GM12864 (cell line): ENCODE data around the gene PCDHA3.
"Not testable (repeated sequence)": the region's sequence is repeated elsewhere in the genome, so short reads cannot be mapped to it uniquely, and the experiment has no call there.

Source experiments
- DNase-seq: peaks from one replicate; pipeline ENCODE4 v3.0.0-alpha.2; 2011; ENCODE audit warnings: low read depth
- H3K4me3 ChIP-seq: 2 replicates; pipeline ENCODE4 v1.5.1; 2011; ENCODE audit warnings: mild to moderate bottlenecking, low read depth, low read length, control low read depth
- TF ChIP-seq, protein P1 (sequence below): IDR thresholded peaks from 2 replicates; pipeline ENCODE4 v1.5.1; 2011; ENCODE audit warnings: low read depth, mild to moderate bottlenecking, moderate library complexity, low read length, control low read depth, inconsistent platforms; ENCODE audit errors: missing control alignments

PCDHA3 gene

DNA sequence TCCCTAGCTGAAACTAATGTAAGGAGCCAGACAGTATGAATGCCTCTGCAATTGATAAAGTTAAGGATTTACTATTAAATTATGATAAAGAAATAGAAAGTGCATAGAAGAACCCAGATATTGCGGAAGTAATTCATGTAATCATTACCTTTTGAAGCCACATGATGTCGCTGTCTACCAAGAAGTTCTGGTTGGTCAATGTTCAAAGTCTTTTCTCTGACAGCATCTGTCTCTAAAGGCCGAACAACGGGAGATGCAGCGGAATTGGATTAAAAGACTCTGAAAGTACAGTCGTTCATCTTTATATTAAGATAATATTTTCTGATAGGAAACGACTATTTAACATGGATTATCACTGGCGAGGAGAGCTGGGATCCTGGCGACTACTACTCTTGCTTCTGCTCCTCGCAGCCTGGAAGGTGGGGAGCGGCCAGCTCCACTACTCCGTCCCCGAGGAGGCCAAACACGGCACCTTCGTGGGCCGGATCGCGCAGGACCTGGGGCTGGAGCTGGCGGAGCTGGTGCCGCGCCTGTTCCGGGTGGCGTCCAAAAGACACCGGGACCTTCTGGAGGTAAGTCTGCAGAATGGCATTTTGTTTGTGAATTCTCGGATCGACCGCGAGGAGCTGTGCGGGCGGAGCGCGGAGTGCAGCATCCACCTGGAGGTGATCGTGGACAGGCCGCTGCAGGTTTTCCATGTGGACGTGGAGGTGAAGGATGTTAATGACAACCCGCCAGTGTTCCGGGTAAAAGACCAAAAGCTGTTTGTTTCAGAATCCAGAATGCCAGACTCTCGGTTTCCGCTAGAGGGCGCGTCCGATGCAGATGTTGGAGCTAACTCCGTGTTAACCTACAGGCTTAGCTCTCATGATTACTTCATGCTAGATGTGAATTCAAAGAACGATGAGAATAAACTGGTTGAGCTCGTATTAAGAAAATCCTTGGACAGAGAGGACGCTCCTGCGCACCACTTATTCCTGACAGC lies 40.4 kb downstream of the PCDHA3 start, which contains the start of gene PCDHA8:
Gene PCDHA8 (plus strand): TSS at position 210 of the 985 bp plus-strand sequence. CDS start 135 bp downstream, at position 345.
- no peak for DNase-seq
- no peak within 1 kb of the TSS for H3K4me3 ChIP-seq
- TF ChIP-seq, protein P1, sequence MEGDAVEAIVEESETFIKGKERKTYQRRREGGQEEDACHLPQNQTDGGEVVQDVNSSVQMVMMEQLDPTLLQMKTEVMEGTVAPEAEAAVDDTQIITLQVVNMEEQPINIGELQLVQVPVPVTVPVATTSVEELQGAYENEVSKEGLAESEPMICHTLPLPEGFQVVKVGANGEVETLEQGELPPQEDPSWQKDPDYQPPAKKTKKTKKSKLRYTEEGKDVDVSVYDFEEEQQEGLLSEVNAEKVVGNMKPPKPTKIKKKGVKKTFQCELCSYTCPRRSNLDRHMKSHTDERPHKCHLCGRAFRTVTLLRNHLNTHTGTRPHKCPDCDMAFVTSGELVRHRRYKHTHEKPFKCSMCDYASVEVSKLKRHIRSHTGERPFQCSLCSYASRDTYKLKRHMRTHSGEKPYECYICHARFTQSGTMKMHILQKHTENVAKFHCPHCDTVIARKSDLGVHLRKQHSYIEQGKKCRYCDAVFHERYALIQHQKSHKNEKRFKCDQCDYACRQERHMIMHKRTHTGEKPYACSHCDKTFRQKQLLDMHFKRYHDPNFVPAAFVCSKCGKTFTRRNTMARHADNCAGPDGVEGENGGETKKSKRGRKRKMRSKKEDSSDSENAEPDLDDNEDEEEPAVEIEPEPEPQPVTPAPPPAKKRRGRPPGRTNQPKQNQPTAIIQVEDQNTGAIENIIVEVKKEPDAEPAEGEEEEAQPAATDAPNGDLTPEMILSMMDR = no peak

- TF ChIP-seq, protein P1 = no peak
- DNase-seq = no peak
- no peak overlapping the region for H3K4me3 ChIP-seq
Observed at GRCh38 chr5:140842798-140843733, 42.2 kb downstream of the PCDHA3 start.

DNA sequence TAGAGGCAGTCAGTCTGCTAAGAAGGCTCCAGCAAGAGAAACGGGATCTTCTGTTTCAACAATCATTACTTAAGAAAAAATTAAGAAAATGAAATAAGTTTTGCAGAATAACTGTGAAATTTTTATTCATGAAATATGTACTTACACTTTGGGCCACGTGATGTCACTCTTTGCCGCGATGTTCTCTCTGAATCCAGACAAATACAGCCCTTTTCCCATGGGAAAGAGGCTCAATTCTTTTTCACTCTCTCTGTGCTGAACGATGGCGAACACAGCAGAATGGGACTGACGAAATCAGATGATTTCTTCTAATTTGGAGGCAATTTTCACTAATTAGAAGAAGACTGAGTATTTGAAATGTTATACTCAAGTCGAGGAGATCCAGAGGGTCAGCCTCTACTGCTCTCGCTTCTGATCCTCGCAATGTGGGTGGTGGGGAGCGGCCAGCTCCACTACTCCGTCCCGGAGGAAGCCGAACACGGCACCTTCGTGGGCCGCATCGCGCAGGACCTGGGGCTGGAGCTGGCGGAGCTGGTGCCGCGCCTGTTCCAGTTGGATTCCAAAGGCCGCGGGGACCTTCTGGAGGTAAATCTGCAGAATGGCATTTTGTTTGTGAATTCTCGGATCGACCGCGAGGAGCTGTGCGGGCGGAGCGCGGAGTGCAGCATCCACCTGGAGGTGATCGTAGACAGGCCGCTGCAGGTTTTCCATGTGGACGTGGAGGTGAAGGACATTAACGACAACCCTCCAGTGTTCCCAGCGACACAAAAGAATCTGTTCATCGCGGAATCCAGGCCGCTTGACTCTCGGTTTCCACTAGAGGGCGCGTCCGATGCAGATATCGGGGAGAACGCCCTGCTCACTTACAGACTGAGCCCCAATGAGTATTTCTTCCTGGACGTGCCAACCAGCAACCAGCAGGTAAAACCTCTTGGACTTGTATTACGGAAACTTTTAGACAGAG lies 47.6 kb downstream of the PCDHA3 start, which contains the start of gene PCDHA9:
Gene PCDHA9 (plus strand): TSS at position 244 of the 964 bp plus-strand sequence. CDS start 114 bp downstream, at position 358.
- DNase-seq, H3K4me3 ChIP-seq: not testable (repeated sequence)

DNA sequence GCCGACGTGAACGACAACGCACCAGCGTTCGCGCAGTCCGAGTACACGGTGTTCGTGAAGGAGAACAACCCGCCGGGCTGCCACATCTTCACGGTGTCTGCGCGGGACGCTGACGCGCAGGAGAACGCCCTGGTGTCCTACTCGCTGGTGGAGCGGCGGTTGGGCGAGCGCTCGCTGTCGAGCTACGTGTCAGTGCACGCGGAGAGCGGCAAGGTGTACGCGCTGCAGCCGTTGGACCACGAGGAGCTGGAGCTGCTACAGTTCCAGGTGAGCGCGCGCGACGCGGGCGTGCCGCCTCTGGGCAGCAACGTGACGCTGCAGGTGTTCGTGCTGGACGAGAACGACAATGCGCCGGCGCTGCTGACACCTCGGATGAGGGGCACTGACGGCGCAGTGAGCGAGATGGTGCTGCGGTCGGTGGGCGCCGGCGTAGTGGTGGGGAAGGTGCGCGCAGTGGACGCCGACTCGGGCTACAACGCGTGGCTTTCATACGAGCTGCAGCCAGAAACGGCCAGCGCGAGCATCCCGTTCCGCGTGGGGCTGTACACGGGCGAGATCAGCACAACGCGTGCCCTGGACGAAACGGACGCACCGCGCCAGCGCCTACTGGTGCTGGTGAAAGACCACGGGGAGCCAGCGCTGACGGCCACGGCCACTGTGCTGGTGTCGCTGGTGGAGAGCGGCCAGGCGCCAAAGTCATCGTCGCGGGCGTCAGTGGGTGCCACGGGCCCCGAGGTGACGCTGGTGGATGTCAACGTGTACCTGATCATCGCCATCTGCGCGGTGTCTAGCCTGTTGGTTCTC lies 49.2 kb downstream of the PCDHA3 start:
- not testable (repeated sequence) for DNase-seq, H3K4me3 ChIP-seq
